ENCODE results near the gene PTPN18.
"Not testable (repeated sequence)": the region's sequence is repeated elsewhere in the genome, so short reads cannot be mapped to it uniquely, and the experiment has no call there.

GRCh38 chr2:130416693-130417092 lies 60.8 kb downstream of the PTPN18 start:
- TF ChIP-seq CTCF (IDR thresholded peaks at IDR 0.05; ENCODE audit: low read depth, low read length); EZH2phosphoT487 (IDR thresholded peaks at IDR 0.05; ENCODE audit: low read depth): not testable (repeated sequence)
